Measurements from ENCODE around the gene FAM185A.

The FAM185A gene

DNA sequence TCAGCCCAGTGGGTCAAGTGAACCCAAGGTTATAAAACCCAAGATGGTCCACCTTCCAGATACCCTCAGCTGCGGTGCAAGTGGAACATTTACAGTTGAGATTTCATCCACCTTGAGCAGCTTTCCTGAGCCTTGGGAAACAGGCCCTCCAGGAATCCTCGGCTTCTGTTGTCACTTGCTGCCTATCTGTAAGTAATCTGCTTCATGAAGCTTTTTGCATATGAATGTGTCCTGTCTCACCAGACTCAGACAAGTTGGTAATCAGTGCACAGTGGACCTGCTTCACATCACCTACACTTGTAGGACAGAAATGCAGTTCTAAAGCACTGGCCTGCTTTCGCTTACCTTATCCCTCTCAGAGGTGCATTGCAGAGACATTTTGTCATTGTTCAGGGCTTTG is 80.3 kb downstream of the FAM185A start:
- no peaks in the 10 kb centered on the region for H3K36me3 ChIP-seq (replicated peaks)
- no peak for DNase-seq
- H3K27ac ChIP-seq = no peak overlapping the region
- TF ChIP-seq, protein P1, sequence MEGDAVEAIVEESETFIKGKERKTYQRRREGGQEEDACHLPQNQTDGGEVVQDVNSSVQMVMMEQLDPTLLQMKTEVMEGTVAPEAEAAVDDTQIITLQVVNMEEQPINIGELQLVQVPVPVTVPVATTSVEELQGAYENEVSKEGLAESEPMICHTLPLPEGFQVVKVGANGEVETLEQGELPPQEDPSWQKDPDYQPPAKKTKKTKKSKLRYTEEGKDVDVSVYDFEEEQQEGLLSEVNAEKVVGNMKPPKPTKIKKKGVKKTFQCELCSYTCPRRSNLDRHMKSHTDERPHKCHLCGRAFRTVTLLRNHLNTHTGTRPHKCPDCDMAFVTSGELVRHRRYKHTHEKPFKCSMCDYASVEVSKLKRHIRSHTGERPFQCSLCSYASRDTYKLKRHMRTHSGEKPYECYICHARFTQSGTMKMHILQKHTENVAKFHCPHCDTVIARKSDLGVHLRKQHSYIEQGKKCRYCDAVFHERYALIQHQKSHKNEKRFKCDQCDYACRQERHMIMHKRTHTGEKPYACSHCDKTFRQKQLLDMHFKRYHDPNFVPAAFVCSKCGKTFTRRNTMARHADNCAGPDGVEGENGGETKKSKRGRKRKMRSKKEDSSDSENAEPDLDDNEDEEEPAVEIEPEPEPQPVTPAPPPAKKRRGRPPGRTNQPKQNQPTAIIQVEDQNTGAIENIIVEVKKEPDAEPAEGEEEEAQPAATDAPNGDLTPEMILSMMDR (IDR thresholded peaks at IDR 0.05; ENCODE audit: low read depth, low read length, missing control alignments) = no peak
- in situ Hi-C loops (cut with HindIII; ENCODE audit: low pct_ligation_motif_present, low sequenced_read_pairs) = no loop called here
- H3K4me3 ChIP-seq (ENCODE audit: low read depth, low read length) = no peak overlapping the region
- H3K27me3 ChIP-seq (replicated peaks) = no peaks in the 10 kb centered on the region

DNA sequence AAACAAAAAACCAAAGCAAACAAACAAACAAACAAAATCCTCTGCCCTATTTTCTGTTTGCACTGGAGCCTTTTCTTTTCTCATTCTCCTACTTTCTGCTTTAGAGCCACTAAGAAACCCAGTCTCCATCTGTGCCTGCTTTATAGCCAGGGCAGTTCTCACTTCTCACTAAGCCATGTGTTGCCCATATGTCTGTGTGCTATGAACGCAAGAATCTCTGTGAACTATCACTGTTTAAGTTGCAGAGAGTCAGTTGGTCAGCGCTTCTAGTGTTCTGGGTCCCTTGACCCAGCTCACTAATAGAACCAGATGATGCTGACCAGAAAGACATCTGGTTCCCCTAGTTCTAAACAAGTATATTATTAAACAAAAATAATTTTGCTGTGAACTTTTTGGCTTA is 81.4 kb downstream of the FAM185A start:
- Histone ChIP-seq H3K27ac (no peak overlapping the region), H3K27me3 (replicated peaks) (no peaks in the 10 kb centered on the region), H3K4me3 (ENCODE audit: low read depth, low read length) (no peak overlapping the region), H3K36me3 (replicated peaks) (no peaks in the 10 kb centered on the region)
- TF ChIP-seq, protein P1 (IDR thresholded peaks at IDR 0.05; ENCODE audit: low read depth, low read length, missing control alignments) = no peak
- DNase-seq = no peak
- in situ Hi-C loops (cut with HindIII; ENCODE audit: low pct_ligation_motif_present, low sequenced_read_pairs) = no loop called here

DNA sequence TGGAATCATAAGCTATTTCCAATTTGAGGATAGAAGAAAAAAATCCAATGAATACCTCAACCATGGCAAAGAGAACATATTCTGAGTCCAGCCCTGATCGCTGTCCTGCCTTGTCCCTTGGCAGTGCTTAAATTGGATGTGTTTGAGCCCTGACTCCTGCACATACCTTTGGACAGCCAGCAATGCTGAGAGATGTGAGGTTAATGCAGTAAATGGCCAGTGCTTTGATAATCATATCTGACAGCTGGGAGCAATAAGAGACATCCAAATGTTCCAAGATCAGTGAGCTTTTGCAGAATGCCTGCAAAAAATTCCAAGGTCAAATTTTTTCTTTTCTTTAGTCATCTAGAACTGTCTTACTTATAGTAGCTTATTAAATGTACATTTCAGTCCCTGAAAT is 83.9 kb downstream of the FAM185A start:
- H3K4me3 ChIP-seq (ENCODE audit: low read depth, low read length) = no peak overlapping the region
- no peak overlapping the region for H3K27ac ChIP-seq
- H3K27me3 ChIP-seq (replicated peaks) = no peaks in the 10 kb centered on the region
- no peak for DNase-seq
- in situ Hi-C loops (cut with HindIII; ENCODE audit: low pct_ligation_motif_present, low sequenced_read_pairs) = no loop called here
- H3K36me3 ChIP-seq (replicated peaks) = no peaks in the 10 kb centered on the region
- TF ChIP-seq, protein P1 (IDR thresholded peaks at IDR 0.05; ENCODE audit: low read depth, low read length, missing control alignments) = no peak

DNA sequence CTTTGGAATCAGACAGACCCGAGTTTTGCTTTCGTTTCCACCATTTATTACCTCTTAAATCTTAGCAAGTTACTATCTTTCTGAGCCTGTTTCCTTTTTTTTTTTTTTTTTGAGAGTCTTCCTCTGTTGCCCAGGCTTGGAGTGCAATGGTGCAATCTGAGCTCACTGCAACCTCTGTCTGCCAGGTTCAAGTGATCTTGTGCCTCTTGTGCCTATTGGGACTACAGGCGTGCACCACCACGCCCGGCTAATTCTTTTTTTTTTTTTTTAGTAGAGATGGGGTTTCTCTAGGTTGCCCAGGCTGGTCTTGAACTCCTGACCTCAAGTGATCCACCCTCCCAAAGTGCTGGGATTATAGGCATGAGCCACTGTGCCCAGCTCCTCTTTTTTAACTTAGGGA is 84.5 kb downstream of the FAM185A start:
- TF ChIP-seq, protein P1 (IDR thresholded peaks at IDR 0.05; ENCODE audit: low read depth, low read length, missing control alignments) = no peak
- no peak for DNase-seq
- H3K4me3 ChIP-seq (ENCODE audit: low read depth, low read length) = no peak overlapping the region
- H3K36me3 ChIP-seq (replicated peaks) = no peaks in the 10 kb centered on the region
- H3K27me3 ChIP-seq (replicated peaks) = no peaks in the 10 kb centered on the region
- in situ Hi-C loops (cut with HindIII; ENCODE audit: low pct_ligation_motif_present, low sequenced_read_pairs) = no loop called here
- no peak overlapping the region for H3K27ac ChIP-seq

DNA sequence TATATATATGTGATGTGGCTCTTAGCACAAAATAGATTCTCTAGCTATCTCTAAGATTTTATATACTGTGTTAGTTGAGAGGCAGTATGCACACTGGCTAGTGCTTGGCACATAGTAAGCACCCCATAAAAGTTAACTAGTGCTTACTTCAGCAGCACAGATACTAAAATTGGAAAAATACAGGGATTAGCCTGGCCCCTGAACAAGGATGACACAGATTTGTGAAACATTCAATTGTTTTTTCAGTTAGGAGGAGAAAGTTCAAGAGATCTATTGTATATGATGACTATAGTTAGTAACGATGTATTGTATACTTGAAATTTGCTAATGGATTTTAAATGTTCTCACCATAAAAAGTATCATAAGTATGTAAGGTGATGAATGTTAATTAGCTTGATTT is 85.7 kb downstream of the FAM185A start:
- Histone ChIP-seq H3K27ac (peak overlapping the region; percentile 9), H3K36me3 (replicated peaks) (no peaks in the 10 kb centered on the region), H3K27me3 (replicated peaks) (no peaks in the 10 kb centered on the region), H3K4me3 (ENCODE audit: low read depth, low read length) (no peak overlapping the region)
- TF ChIP-seq, protein P1 (IDR thresholded peaks at IDR 0.05; ENCODE audit: low read depth, low read length, missing control alignments) = no peak
- in situ Hi-C loops (cut with HindIII; ENCODE audit: low pct_ligation_motif_present, low sequenced_read_pairs) = no loop called here
- no peak for DNase-seq

DNA sequence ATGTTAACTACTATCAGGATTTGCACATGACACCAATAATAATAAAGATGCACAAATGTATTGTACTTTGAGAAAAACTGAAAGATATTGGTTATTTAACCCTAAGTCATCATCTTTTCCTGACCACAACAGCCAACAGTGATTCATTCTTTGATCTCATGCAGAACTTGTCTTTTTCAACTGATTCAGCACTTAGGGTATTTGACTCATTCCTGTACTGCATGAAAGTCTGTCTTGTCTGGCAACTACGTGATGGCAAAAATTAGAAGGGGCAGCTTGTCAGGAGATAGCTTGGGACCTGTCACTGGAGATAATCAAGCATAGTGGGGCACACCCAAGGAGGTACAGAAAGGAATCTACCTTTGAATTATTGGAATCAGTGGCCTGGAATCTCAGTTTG is 86.2 kb downstream of the FAM185A start:
- peak; percentile 74 for DNase-seq
- TF ChIP-seq, protein P1 (IDR thresholded peaks at IDR 0.05; ENCODE audit: low read depth, low read length, missing control alignments) = no peak

More for the DNA sequence above, 86.2 kb downstream of the FAM185A start:
- in situ Hi-C loops (cut with HindIII; ENCODE audit: low pct_ligation_motif_present, low sequenced_read_pairs) = no loop called here
- no peaks in the 10 kb centered on the region for H3K27me3 ChIP-seq (replicated peaks)
- no peak overlapping the region for H3K4me3 ChIP-seq (ENCODE audit: low read depth, low read length)
- H3K27ac ChIP-seq = peak overlapping the region; percentile 58
- no peaks in the 10 kb centered on the region for H3K36me3 ChIP-seq (replicated peaks)
